ENCODE measurements around the gene ECD. TPM values are rescaled to one million over a fixed set of nuclear protein-coding genes. Genes with fewer than 3 reads are reported as not detected.

The ECD gene
- total RNA-seq, 1 experiment from 2014 or later: 25.4 TPM

DNA sequence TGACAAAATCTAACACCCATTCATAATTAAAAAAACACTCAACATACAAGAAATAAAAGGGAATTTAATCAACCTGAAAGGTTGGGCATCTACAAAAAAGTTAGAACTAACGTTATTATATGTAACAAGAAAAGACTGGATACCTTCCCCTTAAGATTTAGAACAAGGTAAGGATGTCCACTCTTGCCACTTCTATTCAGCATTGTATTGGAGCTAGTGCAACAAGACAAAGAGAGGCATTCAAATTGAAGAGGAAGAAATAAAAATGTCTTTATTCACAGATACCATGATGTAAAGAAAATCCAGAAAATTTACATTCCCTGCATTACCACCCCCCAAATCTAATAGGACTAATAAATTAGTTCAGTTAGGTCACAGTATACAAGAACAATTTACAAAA is 18.5 kb upstream of the ECD start:
- no peaks in the 10 kb centered on the region for H3K27me3 ChIP-seq (ENCODE audit: insufficient read depth, low read length)
- no TSS peak for BruUV-seq (replicated peaks)
- no peak for DNase-seq (ENCODE audit: low read depth, low spot score)
- ChIA-PET RAD21 (ENCODE audit: low non-redundant PET in 1 of 2, low total read pairs in 2 of 2, uncharacterized antibody in 2 of 2, unreplicated experiment in 2 of 2) (no interaction called here), CTCF (no interaction called here), POLR2A (no interaction called here)
- intact Hi-C loops (cut with micrococcal nuclease): no loop called here
- H2AFZ ChIP-seq (ENCODE audit: low read depth, low read length, poor library complexity, severe bottlenecking): no peak overlapping the region
- H3K4me2 ChIP-seq (ENCODE audit: low read length): no peak overlapping the region
- H3K79me2 ChIP-seq (ENCODE audit: insufficient read depth, low read length): no peaks in the 10 kb centered on the region
- no peak overlapping the region for H3K9ac ChIP-seq (ENCODE audit: low read length)
- no peaks in the 10 kb centered on the region for H4K20me1 ChIP-seq (ENCODE audit: insufficient read depth)
- no peak overlapping the region for H3K4me3 ChIP-seq (replicated peaks in 1 of 2; ENCODE audit: low read depth in 1 of 2, low read length in 2 of 2)
- ATAC-seq: no peak
- no peak for TF ChIP-seq FOSL1 (IDR thresholded peaks at IDR 0.05; ENCODE audit: low read depth)
- TF ChIP-seq CEBPB (IDR thresholded peaks at IDR 0.05; ENCODE audit: low read depth): no peak
- no peak for TF ChIP-seq ZFX (IDR thresholded peaks at IDR 0.05)
- TF ChIP-seq TCF7L2 (IDR thresholded peaks at IDR 0.05; ENCODE audit: borderline replicate concordance, extremely low read depth, insufficient read depth, insufficient read length): no peak
- no peak for TF ChIP-seq SP1 (IDR thresholded peaks at IDR 0.05; ENCODE audit: low read depth)
- no peak for TF ChIP-seq CBX3 (IDR thresholded peaks at IDR 0.05; ENCODE audit: low read depth)
- TF ChIP-seq EGR1 (IDR thresholded peaks at IDR 0.05; ENCODE audit: low read depth): no peak
- no peak for TF ChIP-seq POLR2A (IDR thresholded peaks at IDR 0.05; ENCODE audit: borderline replicate concordance, extremely low read depth, insufficient read depth, insufficient read length)
- TF ChIP-seq EZH2phosphoT487 (IDR thresholded peaks at IDR 0.05; ENCODE audit: borderline replicate concordance): no peak
- TF ChIP-seq, protein P1, sequence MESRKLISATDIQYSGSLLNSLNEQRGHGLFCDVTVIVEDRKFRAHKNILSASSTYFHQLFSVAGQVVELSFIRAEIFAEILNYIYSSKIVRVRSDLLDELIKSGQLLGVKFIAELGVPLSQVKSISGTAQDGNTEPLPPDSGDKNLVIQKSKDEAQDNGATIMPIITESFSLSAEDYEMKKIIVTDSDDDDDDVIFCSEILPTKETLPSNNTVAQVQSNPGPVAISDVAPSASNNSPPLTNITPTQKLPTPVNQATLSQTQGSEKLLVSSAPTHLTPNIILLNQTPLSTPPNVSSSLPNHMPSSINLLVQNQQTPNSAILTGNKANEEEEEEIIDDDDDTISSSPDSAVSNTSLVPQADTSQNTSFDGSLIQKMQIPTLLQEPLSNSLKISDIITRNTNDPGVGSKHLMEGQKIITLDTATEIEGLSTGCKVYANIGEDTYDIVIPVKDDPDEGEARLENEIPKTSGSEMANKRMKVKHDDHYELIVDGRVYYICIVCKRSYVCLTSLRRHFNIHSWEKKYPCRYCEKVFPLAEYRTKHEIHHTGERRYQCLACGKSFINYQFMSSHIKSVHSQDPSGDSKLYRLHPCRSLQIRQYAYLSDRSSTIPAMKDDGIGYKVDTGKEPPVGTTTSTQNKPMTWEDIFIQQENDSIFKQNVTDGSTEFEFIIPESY (IDR thresholded peaks at IDR 0.05; ENCODE audit: extremely low read depth, insufficient replicate concordance, low read length): no peak
- no peak for TF ChIP-seq POLR2AphosphoS5 (IDR thresholded peaks at IDR 0.05; ENCODE audit: low read depth, low read length)
- no peak for TF ChIP-seq YY1 (IDR thresholded peaks at IDR 0.05; ENCODE audit: extremely low read depth, insufficient replicate concordance, low read depth, low read length)
- no peak for TF ChIP-seq SIN3A (IDR thresholded peaks at IDR 0.05; ENCODE audit: low read depth)
- no peak for TF ChIP-seq JUND (IDR thresholded peaks at IDR 0.05)
- TF ChIP-seq, protein P2, sequence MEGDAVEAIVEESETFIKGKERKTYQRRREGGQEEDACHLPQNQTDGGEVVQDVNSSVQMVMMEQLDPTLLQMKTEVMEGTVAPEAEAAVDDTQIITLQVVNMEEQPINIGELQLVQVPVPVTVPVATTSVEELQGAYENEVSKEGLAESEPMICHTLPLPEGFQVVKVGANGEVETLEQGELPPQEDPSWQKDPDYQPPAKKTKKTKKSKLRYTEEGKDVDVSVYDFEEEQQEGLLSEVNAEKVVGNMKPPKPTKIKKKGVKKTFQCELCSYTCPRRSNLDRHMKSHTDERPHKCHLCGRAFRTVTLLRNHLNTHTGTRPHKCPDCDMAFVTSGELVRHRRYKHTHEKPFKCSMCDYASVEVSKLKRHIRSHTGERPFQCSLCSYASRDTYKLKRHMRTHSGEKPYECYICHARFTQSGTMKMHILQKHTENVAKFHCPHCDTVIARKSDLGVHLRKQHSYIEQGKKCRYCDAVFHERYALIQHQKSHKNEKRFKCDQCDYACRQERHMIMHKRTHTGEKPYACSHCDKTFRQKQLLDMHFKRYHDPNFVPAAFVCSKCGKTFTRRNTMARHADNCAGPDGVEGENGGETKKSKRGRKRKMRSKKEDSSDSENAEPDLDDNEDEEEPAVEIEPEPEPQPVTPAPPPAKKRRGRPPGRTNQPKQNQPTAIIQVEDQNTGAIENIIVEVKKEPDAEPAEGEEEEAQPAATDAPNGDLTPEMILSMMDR (IDR thresholded peaks at IDR 0.05 in 2 of 3, conservative IDR thresholded peaks at IDR 0.05 in 1 of 3; ENCODE audit: borderline replicate concordance in 1 of 3, insufficient read depth in 1 of 3, low read depth in 2 of 3, low read length in 2 of 3): no peak
- no peak for TF ChIP-seq ELF1 (IDR thresholded peaks at IDR 0.05; ENCODE audit: borderline replicate concordance, low read depth)
- no peak for TF ChIP-seq EZH2 (IDR thresholded peaks at IDR 0.05)
- TF ChIP-seq, protein P3, sequence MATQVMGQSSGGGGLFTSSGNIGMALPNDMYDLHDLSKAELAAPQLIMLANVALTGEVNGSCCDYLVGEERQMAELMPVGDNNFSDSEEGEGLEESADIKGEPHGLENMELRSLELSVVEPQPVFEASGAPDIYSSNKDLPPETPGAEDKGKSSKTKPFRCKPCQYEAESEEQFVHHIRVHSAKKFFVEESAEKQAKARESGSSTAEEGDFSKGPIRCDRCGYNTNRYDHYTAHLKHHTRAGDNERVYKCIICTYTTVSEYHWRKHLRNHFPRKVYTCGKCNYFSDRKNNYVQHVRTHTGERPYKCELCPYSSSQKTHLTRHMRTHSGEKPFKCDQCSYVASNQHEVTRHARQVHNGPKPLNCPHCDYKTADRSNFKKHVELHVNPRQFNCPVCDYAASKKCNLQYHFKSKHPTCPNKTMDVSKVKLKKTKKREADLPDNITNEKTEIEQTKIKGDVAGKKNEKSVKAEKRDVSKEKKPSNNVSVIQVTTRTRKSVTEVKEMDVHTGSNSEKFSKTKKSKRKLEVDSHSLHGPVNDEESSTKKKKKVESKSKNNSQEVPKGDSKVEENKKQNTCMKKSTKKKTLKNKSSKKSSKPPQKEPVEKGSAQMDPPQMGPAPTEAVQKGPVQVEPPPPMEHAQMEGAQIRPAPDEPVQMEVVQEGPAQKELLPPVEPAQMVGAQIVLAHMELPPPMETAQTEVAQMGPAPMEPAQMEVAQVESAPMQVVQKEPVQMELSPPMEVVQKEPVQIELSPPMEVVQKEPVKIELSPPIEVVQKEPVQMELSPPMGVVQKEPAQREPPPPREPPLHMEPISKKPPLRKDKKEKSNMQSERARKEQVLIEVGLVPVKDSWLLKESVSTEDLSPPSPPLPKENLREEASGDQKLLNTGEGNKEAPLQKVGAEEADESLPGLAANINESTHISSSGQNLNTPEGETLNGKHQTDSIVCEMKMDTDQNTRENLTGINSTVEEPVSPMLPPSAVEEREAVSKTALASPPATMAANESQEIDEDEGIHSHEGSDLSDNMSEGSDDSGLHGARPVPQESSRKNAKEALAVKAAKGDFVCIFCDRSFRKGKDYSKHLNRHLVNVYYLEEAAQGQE (IDR thresholded peaks at IDR 0.05; ENCODE audit: low read depth): no peak
- TF ChIP-seq, protein P4, sequence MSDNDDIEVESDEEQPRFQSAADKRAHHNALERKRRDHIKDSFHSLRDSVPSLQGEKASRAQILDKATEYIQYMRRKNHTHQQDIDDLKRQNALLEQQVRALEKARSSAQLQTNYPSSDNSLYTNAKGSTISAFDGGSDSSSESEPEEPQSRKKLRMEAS (IDR thresholded peaks at IDR 0.05): no peak
- TF ChIP-seq RAD21 (IDR thresholded peaks at IDR 0.05; ENCODE audit: low read depth): no peak
- H3K27ac ChIP-seq (ENCODE audit: low read depth, low read length): no peak overlapping the region
- H3K9me3 ChIP-seq (ENCODE audit: control insufficient read depth in 1 of 2, insufficient read depth in 1 of 2, low read depth in 1 of 2, low read length in 2 of 2): no peaks in the 10 kb centered on the region
- no peaks in the 10 kb centered on the region for H3K36me3 ChIP-seq (ENCODE audit: control insufficient read depth in 1 of 2, insufficient read depth in 2 of 2, low read length in 2 of 2)
- no peaks in the 10 kb centered on the region for H3K9me2 ChIP-seq (ENCODE audit: insufficient read depth)
- no peaks in the 10 kb centered on the region for H3K4me1 ChIP-seq (ENCODE audit: control insufficient read depth in 1 of 2, insufficient read depth in 2 of 2, low read length in 2 of 2)

Data from HCT116 (cell line).